ENCODE results near the gene CHST2. TPM values are rescaled to one million over a fixed set of nuclear protein-coding genes. Genes with fewer than 3 reads are reported as not detected.

The CHST2 gene
- total RNA-seq, 4 donors from 2014 or later: 0.75 to 8.8 (median 3.0) TPM

Other genes starting within 250 kb of the CHST2 start
- 1 to 10 TPM in 3 of 4 donors, not detected in 1; 5.2 to 9.1 (median 6.0) TPM for gene PCOLCE2, start 230.7 kb upstream of the CHST2 start, total RNA-seq
- not detected for gene PAQR9, start 156.1 kb upstream of the CHST2 start, total RNA-seq
- gene U2SURP, start 118.2 kb upstream of the CHST2 start, total RNA-seq: 100 to 1,000 TPM in 1 of 4 donors, 10 to 100 TPM in 3; 36.7 to 180 (median 79.3) TPM